B cell (primary cell): ENCODE results near the gene FBXW5. TPM values are rescaled to one million over a fixed set of nuclear protein-coding genes. Genes with fewer than 3 reads are reported as not detected.

Experiments used
- ATAC-seq: fragments of 200-7000 bp; cut with Tn5 transposase; one replicate; pipeline ENCODE4 v1.10.0; 2021; ENCODE audit warnings: low read depth, mild to moderate bottlenecking, moderate number of reproducible peaks, moderate library complexity
- CTCF ChIA-PET: fragments of 350-600 bp; sonication (Branson Sonifier 250); formaldehyde crosslinking; loops from one replicate; lab custom pipeline; 2021; ENCODE audit warnings: antibody characterized with exemption, inconsistent platforms; lab: Charles Lee
- POLR2A ChIA-PET: fragments of 350-600 bp; sonication (Branson Sonifier 250); formaldehyde crosslinking; loops from one replicate; lab custom pipeline; 2021; ENCODE audit warnings: antibody characterized with exemption; lab: Charles Lee
- DNase-seq: peaks from one replicate; pipeline ENCODE4 v3.0.0; 2013
- H2AFZ ChIP-seq: 2 replicates; pipeline ENCODE4 v1.6.1; 2012; ENCODE audit warnings: mild to moderate bottlenecking, low read depth, low read length; ENCODE audit not compliant: insufficient read depth, poor library complexity, severe bottlenecking
- H3K27ac ChIP-seq, 2 donors: 1 replicate in 1 of 2; 2 replicates in 1 of 2; pipeline ENCODE4 v1.5.1; 2012 to 2013; ENCODE audit warnings: low read length in 2 of 2, mild to moderate bottlenecking in 2 of 2, moderate library complexity in 1 of 2
- H3K27me3 ChIP-seq, 4 experiments: fragments of 200-600 bp in 1 of 4; sonication (generic) in 1 of 4; replicated peaks in 1 of 4; 1 replicate in 2 of 4; 2 replicates in 2 of 4; pipeline versions ENCODE4 v1.6.1 to v1.7.0; 2013 to 2016; ENCODE audit warnings: low read length in 3 of 4, mild to moderate bottlenecking in 2 of 4, mixed read lengths in 1 of 4, moderate library complexity in 1 of 4; ENCODE audit not compliant: insufficient read depth in 4 of 4, control insufficient read depth in 3 of 4; ENCODE audit errors: control extremely low read depth in 1 of 4
- H3K36me3 ChIP-seq, 2 experiments: replicated peaks in 1 of 2; 1 replicate in 1 of 2; 2 replicates in 1 of 2; pipeline versions ENCODE4 v1.6.1 to v1.7.1; 2013; ENCODE audit warnings: low read length in 1 of 2; ENCODE audit not compliant: insufficient read depth in 2 of 2, control insufficient read depth in 1 of 2; ENCODE audit errors: control extremely low read depth in 1 of 2, extremely low read depth in 1 of 2
- H3K4me1 ChIP-seq, 2 donors: fragments of 200-600 bp in 1 of 2; sonication (generic) in 1 of 2; 1 replicate in 1 of 2; 2 replicates in 1 of 2; pipeline versions ENCODE4 v1.5.1 to v1.6.1; 2013 to 2017; ENCODE audit warnings: low read length in 2 of 2; ENCODE audit not compliant: control insufficient read depth in 2 of 2, insufficient read depth in 2 of 2
- H3K4me2 ChIP-seq: replicated peaks from 2 replicates; pipeline ENCODE3; 2012; ENCODE audit warnings: mild to moderate bottlenecking, low read depth, low read length; ENCODE audit not compliant: poor library complexity, severe bottlenecking
- H3K4me3 ChIP-seq, 5 experiments: fragments of 200-600 bp in 1 of 5; sonication (generic) in 1 of 5; 1 replicate in 3 of 5; 2 replicates in 2 of 5; pipeline versions ENCODE4 v1.5.1 to v1.7.0; 2011 to 2016; ENCODE audit warnings: low read length in 4 of 5, mild to moderate bottlenecking in 4 of 5, low read depth in 2 of 5, control low read depth in 1 of 5, moderate library complexity in 1 of 5; ENCODE audit not compliant: insufficient read depth in 1 of 5; ENCODE audit errors: control extremely low read depth in 1 of 5, extremely low read depth in 1 of 5
- H3K79me2 ChIP-seq: fragments of 200-600 bp; sonication (generic); one replicate; pipeline ENCODE4 v1.6.0; 2016; ENCODE audit warnings: low read length; ENCODE audit not compliant: control insufficient read depth, insufficient read depth
- H3K9ac ChIP-seq: fragments of 200-600 bp; sonication (generic); 2 replicates; pipeline ENCODE4 v1.6.1; 2017; ENCODE audit warnings: mild to moderate bottlenecking, low read length, moderate library complexity
- H3K9me3 ChIP-seq, 3 donors: one replicate each; pipeline versions ENCODE4 v1.6.1 to v1.7.1; 2013; ENCODE audit warnings: low read length in 2 of 3; ENCODE audit not compliant: control insufficient read depth in 2 of 3, insufficient read depth in 1 of 3; ENCODE audit errors: control extremely low read depth in 1 of 3
- H4K20me1 ChIP-seq: 2 replicates; pipeline ENCODE4 v1.6.0; 2012; ENCODE audit warnings: mild to moderate bottlenecking, low read length; ENCODE audit not compliant: insufficient read depth, control insufficient read depth, poor library complexity, severe bottlenecking
- H3K27ac Mint-ChIP-seq: one replicate; pipeline ENCODE4 v1.8.0; 2021; ENCODE audit warnings: mixed read lengths
- H3K27me3 Mint-ChIP-seq: one replicate; pipeline ENCODE4 v1.8.0; 2021; ENCODE audit warnings: mixed read lengths
- H3K4me1 Mint-ChIP-seq: one replicate; pipeline ENCODE4 v1.8.0; 2021; ENCODE audit warnings: mixed read lengths
- H3K4me3 Mint-ChIP-seq: one replicate; pipeline ENCODE4 v1.8.0; 2021; ENCODE audit warnings: mixed read lengths
- H3K9me3 Mint-ChIP-seq: one replicate; pipeline ENCODE4 v1.8.0; 2022; ENCODE audit warnings: mixed read lengths; ENCODE audit not compliant: insufficient read depth
- EZH2 ChIP-seq: IDR thresholded peaks from 2 replicates; pipeline ENCODE4 v1.6.1; 2012; ENCODE audit warnings: borderline replicate concordance, low read depth, mild to moderate bottlenecking, moderate library complexity, low read length; ENCODE audit not compliant: insufficient read depth, poor library complexity, severe bottlenecking
- WGBS: methylation state at CpG from one replicate; pipeline ENCODE4 v1.1.5; 2013; ENCODE audit warnings: missing lambda C conversion rate; ENCODE audit not compliant: insufficient coverage; 5-methylcytosine and 5-hydroxymethylcytosine counted together
- intact Hi-C: fragments of 100-400 bp; cut with micrococcal nuclease; formaldehyde crosslinking; loops from one replicate; pipeline ENCODE4 v1.10.0; 2022
- polyA plus RNA-seq: library from polyadenylated mRNA; depleted of rRNA; stranded (reverse); fragments of >200 nt; gene quantifications from 2 replicates; pipeline ENCODE4 v1.2.3, GENCODE V29; 2012
- total RNA-seq, 2 donors: library from RNA; stranded (reverse); fragments of 120-200 nt in 1 of 2; gene quantifications; 1 replicate in 1 of 2; 2 replicates in 1 of 2; pipeline versions ENCODE4 v1.2.3 to v1.2.4, GENCODE V29; 2013 to 2022
- TF ChIP-seq, protein P1 (sequence below): fragments of 200-600 bp; IDR thresholded peaks from one replicate; pipeline ENCODE4 v1.8.0; 2022; ENCODE audit warnings: antibody characterized with exemption, mild to moderate bottlenecking

FBXW5 gene
- total and polyA plus RNA-seq, 2 donors (not counting 1 experiment from before 2014, with no cell fraction given): 99.6 to 195 TPM

GRCh38 chr9:136984464-136985026, 40.0 kb upstream of the FBXW5 start:
- Histone ChIP-seq H3K4me2 (peak overlapping the region; percentile 37), H3K9me3 (peaks cover 0 to 2% (median 0%) of the 10 kb centered on the region in 3 donors), H3K4me1 (peaks cover 9 to 12% of the 10 kb centered on the region in 2 donors), H3K79me2 (no peaks in the 10 kb centered on the region), H3K4me3 (no peak overlapping the region), H3K27me3 (peaks cover 0 to 64% (median 14%) of the 10 kb centered on the region in 4 experiments), H3K27ac (no peak overlapping the region), H2AFZ (no peak overlapping the region), H3K9ac (no peak overlapping the region), H3K36me3 (no peaks in the 10 kb centered on the region), H4K20me1 (no peaks in the 10 kb centered on the region)
- H3K27ac Mint-ChIP-seq: no peak overlapping the region
- ChIA-PET POLR2A (no interaction called here), CTCF (no interaction called here)
- TF ChIP-seq, protein P1, sequence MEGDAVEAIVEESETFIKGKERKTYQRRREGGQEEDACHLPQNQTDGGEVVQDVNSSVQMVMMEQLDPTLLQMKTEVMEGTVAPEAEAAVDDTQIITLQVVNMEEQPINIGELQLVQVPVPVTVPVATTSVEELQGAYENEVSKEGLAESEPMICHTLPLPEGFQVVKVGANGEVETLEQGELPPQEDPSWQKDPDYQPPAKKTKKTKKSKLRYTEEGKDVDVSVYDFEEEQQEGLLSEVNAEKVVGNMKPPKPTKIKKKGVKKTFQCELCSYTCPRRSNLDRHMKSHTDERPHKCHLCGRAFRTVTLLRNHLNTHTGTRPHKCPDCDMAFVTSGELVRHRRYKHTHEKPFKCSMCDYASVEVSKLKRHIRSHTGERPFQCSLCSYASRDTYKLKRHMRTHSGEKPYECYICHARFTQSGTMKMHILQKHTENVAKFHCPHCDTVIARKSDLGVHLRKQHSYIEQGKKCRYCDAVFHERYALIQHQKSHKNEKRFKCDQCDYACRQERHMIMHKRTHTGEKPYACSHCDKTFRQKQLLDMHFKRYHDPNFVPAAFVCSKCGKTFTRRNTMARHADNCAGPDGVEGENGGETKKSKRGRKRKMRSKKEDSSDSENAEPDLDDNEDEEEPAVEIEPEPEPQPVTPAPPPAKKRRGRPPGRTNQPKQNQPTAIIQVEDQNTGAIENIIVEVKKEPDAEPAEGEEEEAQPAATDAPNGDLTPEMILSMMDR: no peak
- no peak for TF ChIP-seq EZH2
- DNase-seq: no peak
- H3K9me3 Mint-ChIP-seq: no peaks in the 10 kb centered on the region
- ATAC-seq: no peak
- H3K4me1 Mint-ChIP-seq: peaks cover 6% of the 10 kb centered on the region
- H3K4me3 Mint-ChIP-seq: no peak overlapping the region
- intact Hi-C loops: no loop called here
- peaks cover 26% of the 10 kb centered on the region for H3K27me3 Mint-ChIP-seq
- 49% methylated on average over 29 of the region's 29 CpGs for WGBS

GRCh38 chr9:136983656-136984314, 39.2 kb upstream of the FBXW5 start:
- ATAC-seq (no peak), DNase-seq (no peak)
- Histone ChIP-seq H3K9me3 (peaks cover 0 to 10% (median 0%) of the 10 kb centered on the region in 3 donors), H4K20me1 (no peaks in the 10 kb centered on the region), H3K36me3 (no peaks in the 10 kb centered on the region), H3K79me2 (no peaks in the 10 kb centered on the region), H2AFZ (no peak overlapping the region), H3K27me3 (peaks cover 0 to 71% (median 17%) of the 10 kb centered on the region in 4 experiments), H3K9ac (no peak overlapping the region), H3K27ac (no peak overlapping the region), H3K4me2 (no peak overlapping the region), H3K4me1 (peaks cover 9 to 12% of the 10 kb centered on the region in 2 donors), H3K4me3 (no peak overlapping the region)
- no peak overlapping the region for H3K27ac Mint-ChIP-seq
- peaks cover 26% of the 10 kb centered on the region for H3K27me3 Mint-ChIP-seq
- POLR2A ChIA-PET: no interaction called here
- WGBS: 73% methylated on average over 10 of the region's 11 CpGs
- intact Hi-C loops: no loop called here
- no peaks in the 10 kb centered on the region for H3K9me3 Mint-ChIP-seq
- H3K4me3 Mint-ChIP-seq: peak overlapping the region; percentile 1
- H3K4me1 Mint-ChIP-seq: peaks cover 6% of the 10 kb centered on the region
- no peak for TF ChIP-seq EZH2
- TF ChIP-seq, protein P1: no peak
- CTCF ChIA-PET: no interaction called here
